GM18909 (cell line): ENCODE results near the gene RAB30.

Experiments used
- ATAC-seq: cut with Tn5 transposase; IDR thresholded peaks from one replicate; pipeline ENCODE4 v1.9.1; 2021; ENCODE audit warnings: mild to moderate bottlenecking; ENCODE audit not compliant: unreplicated experiment, poor library complexity

RAB30 gene, protein sequence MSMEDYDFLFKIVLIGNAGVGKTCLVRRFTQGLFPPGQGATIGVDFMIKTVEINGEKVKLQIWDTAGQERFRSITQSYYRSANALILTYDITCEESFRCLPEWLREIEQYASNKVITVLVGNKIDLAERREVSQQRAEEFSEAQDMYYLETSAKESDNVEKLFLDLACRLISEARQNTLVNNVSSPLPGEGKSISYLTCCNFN

DNA sequence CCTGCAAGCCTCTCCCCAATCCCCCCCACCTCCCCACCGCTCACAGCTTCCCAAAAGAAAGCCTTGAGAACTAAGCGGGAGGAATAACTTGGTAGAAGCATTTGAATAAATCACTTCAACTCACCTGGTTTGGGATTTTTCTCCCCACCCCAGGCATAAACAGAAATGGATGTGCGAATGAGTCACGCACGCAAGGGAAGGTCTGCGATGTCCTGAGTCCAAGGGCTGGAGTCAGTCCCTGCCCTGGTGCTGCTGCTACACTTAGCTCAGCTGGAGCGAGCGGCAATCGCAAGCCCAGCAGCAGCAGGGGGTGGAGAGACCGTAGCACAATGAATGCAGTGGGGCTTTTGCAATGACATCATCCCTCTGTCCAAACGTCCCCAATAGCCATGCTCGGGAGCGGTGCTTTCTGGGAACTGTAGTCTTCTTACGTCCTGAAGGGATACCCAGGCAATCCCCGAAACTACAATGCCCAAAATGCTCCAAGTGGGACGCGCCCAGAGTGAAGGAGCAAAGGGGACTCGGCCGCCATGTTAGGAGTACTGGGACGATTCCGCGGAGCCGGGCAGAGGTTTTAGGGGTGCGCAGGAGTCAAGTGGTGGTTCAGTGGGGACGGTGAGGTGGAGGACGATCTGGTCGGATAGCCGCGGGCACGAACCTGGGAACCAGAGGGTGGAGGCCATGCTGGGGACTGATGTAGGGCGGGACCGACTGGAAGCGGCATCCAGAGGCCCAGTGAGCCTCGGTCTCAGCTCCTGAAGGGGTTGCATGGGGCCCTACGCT is at the start of gene RAB30:
Gene RAB30 (minus strand): TSS at position 331 of the 783 bp plus-strand sequence. CDS start 74,581 bp downstream, outside the sequence.
- ATAC-seq, result peak; percentile 96

- no peak for ATAC-seq
These were observed 48.6 kb upstream of the RAB30 start for GRCh38 chr11:83120327-83120726.

GRCh38 chr11:83119216-83119615 is 47.5 kb upstream of the RAB30 start:
- ATAC-seq, result no peak

GRCh38 chr11:83118814-83119213 is 47.1 kb upstream of the RAB30 start:
- no peak for ATAC-seq

GRCh38 chr11:83116015-83116641 is 44.4 kb upstream of the RAB30 start:
- ATAC-seq, result no peak

GRCh38 chr11:83115551-83115950 is 43.9 kb upstream of the RAB30 start:
- no peak for ATAC-seq

- no peak for ATAC-seq
These were observed 43.3 kb upstream of the RAB30 start for GRCh38 chr11:83115026-83115425.

GRCh38 chr11:83112886-83113285 is 41.2 kb upstream of the RAB30 start:
- ATAC-seq, result no peak

GRCh38 chr11:83105168-83105567 is 33.5 kb upstream of the RAB30 start:
- no peak for ATAC-seq

- no peak for ATAC-seq
These were observed 31.1 kb upstream of the RAB30 start for GRCh38 chr11:83102834-83103233.

- no peak for ATAC-seq
These were observed 25.9 kb upstream of the RAB30 start for GRCh38 chr11:83097429-83098075.

DNA sequence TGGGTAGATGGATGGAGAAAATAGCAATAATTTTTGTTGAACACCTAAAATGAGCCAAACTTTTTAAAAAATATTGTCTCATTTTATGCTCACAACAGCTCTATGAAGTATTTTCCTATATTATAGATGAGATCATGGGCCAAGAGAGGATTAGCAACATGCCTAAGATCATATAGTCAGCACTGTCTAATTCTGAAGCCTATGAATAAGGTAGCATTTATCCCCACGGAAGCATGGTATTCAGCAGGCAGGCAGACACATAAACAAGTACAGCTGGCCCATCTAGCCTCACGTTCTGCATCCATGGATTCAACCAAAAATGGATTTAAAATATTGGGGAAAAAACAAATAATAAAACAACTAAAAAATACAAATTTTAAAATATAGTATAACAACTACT is 21.9 kb upstream of the RAB30 start:
- no peak for ATAC-seq

GRCh38 chr11:83092488-83093384 is 21.0 kb upstream of the RAB30 start:
- ATAC-seq, result no peak

DNA sequence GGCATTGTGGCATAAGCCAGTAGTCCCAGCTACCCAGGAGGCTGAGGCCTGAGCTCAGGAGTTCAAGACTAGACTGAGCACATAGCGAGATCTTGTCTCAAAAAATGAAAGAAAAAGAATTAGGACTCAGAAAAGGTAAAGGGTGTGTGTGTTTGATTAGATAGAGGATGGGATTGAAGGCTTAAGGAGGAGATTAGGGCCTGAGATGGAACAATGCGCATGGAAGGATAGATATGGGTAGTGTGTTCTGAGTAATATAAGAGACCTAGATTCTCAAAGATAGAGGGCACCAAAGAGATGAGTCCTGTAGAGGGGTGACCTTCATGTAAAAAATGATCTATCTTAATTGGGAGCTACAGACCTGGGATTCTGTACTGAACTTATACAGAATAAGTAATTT is 17.3 kb upstream of the RAB30 start:
- ATAC-seq, result no peak

DNA sequence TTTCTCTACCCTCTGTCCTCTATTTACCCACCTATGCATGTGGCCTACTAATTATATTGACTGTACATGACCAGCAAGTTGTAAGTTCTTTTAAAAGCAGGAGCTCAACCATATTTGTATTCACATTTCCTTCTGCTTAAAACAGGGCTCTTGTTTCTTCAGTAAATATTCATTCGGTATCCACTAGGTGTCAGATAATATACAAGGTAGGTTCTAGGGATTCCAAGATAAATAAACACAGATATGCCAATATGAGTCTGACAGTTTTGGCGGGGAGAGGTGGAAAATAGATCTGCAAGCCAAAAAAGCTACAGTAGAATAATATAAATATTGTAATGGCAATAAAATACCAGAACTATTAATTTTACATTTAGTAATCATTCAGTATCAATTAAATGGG is 15.3 kb upstream of the RAB30 start:
- no peak for ATAC-seq

GRCh38 chr11:83079820-83080219 is 8.1 kb upstream of the RAB30 start:
- ATAC-seq, result no peak

- ATAC-seq, result no peak
These were observed 6.6 kb upstream of the RAB30 start for GRCh38 chr11:83078269-83078668.

DNA sequence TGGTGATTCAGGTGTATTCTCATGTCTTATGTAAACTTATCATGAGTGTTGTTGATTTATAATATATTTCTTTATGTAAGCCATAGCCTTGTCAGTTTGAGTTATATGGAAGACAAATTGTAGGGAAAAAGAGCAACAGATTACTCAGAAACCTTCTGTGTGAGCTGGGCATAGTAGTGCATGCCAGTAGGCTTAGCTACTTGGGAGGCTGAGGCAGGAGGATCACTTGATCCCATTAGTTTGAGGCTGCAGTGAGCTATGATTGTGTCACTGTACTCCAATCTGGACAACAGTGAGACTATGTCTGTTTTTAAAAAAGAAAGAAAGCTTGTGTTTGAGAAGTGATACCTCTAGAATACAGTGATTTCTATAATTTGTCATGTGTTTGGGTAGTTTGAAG is 2.2 kb upstream of the RAB30 start:
- ATAC-seq, result no peak

- ATAC-seq, result no peak
These were observed 1.6 kb upstream of the RAB30 start for GRCh38 chr11:83073258-83073657.
